ENCODE measurements around the gene SDHA.
"Not testable (repeated sequence)": the region's sequence is repeated elsewhere in the genome, so short reads cannot be mapped to it uniquely, and the experiment has no call there.

The SDHA gene

DNA sequence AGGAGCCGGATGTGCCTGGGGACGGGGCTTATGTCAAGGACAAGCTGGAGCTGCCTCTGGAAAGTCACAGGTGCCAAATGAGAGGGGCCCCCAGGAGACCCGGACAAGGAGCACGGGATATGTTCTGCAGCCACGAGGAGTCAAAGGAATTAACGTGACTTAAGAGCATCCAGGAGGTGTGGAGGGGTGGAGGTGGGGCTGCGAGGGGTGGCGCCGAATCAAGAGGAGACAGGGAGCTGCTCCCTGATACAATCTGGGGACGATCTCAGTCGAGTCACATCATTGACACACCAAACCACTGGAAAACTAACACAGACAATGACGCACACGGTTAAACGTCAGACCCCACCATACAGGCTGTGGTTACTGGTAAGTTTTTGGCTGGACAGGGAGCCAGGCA is 10.5 kb upstream of the SDHA start:
- no peak overlapping the region for H3K4me2 ChIP-seq (ENCODE audit: low read depth, low read length, poor library complexity, severe bottlenecking)
- H3K9me3 ChIP-seq (ENCODE audit: insufficient read depth, low read length), result no peaks in the 10 kb centered on the region
- no peaks in the 10 kb centered on the region for H3K27me3 ChIP-seq (ENCODE audit: low read length)
- H3K27ac ChIP-seq (ENCODE audit: low read depth, low read length), result no peak overlapping the region
- H3K36me3 ChIP-seq (ENCODE audit: low read length), result 0 out of 2 replicates have a peak, but pooled peaks cover 2% of the 10 kb centered on the region
- no peaks in the 10 kb centered on the region for H3F3A ChIP-seq (ENCODE audit: insufficient read depth)
- H2AFZ ChIP-seq (ENCODE audit: low read depth, low read length, severe bottlenecking), result no peak overlapping the region
- no peak overlapping the region for H3K9ac ChIP-seq (ENCODE audit: low read length)
- 0 out of 2 replicates have a peak, but pooled peaks cover 8% of the 10 kb centered on the region for H4K20me1 ChIP-seq (ENCODE audit: low read depth, low read length)
- TF ChIP-seq, protein P1, sequence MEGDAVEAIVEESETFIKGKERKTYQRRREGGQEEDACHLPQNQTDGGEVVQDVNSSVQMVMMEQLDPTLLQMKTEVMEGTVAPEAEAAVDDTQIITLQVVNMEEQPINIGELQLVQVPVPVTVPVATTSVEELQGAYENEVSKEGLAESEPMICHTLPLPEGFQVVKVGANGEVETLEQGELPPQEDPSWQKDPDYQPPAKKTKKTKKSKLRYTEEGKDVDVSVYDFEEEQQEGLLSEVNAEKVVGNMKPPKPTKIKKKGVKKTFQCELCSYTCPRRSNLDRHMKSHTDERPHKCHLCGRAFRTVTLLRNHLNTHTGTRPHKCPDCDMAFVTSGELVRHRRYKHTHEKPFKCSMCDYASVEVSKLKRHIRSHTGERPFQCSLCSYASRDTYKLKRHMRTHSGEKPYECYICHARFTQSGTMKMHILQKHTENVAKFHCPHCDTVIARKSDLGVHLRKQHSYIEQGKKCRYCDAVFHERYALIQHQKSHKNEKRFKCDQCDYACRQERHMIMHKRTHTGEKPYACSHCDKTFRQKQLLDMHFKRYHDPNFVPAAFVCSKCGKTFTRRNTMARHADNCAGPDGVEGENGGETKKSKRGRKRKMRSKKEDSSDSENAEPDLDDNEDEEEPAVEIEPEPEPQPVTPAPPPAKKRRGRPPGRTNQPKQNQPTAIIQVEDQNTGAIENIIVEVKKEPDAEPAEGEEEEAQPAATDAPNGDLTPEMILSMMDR (IDR thresholded peaks at IDR 0.05; ENCODE audit: insufficient read depth, low read length, poor library complexity, severe bottlenecking), result no peak
- no peak for TF ChIP-seq EZH2phosphoT487 (conservative IDR thresholded peaks at IDR 0.05; ENCODE audit: low read length)
- H3K79me2 ChIP-seq (ENCODE audit: insufficient read depth, low read length), result peaks cover 36% of the 10 kb centered on the region
- H3K9me2 ChIP-seq (replicated peaks; ENCODE audit: insufficient read depth, low read length), result no peaks in the 10 kb centered on the region
- H3K4me3 ChIP-seq (ENCODE audit: insufficient read depth, low read length, poor library complexity, severe bottlenecking), result no peak overlapping the region

DNA sequence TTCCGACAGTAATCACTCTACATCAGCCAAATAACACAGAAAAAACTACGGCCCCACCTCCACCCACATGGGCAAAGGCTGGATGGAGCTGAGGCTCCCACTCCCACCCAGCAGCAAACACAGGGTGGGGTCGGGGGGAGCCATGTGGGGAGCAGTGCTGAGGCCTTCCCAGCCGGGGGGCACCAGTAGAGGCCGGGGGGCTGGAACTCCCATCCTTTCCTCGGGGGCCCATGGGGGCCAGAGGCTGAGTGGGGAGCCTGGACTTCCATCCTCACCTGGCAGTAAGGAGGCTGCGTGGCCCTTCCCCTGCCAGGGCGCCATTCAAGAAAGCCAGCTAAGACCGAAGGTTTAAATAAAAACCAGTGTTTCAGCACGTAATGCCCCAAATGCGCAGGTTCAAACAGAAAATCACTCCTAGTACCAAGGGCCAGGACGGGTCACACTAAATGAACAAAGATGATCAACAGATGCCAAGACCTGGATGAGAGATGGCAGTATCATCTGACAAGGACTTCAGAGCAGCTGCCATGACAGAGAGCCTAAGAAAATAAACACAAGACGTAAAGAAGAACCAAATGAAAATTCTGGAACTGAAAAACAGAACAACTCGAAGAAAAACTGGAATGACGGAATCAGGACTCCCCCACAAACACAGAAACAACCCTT is 9.5 kb upstream of the SDHA start:
- H3K9me2 ChIP-seq (replicated peaks; ENCODE audit: insufficient read depth, low read length), result no peaks in the 10 kb centered on the region
- no peak overlapping the region for H3K4me2 ChIP-seq (ENCODE audit: low read depth, low read length, poor library complexity, severe bottlenecking)
- no peak overlapping the region for H3K27ac ChIP-seq (ENCODE audit: low read depth, low read length)
- no peak overlapping the region for H3K9ac ChIP-seq (ENCODE audit: low read length)
- H3F3A ChIP-seq (ENCODE audit: insufficient read depth), result no peaks in the 10 kb centered on the region
- peaks cover 38% of the 10 kb centered on the region for H3K79me2 ChIP-seq (ENCODE audit: insufficient read depth, low read length)
- H3K4me3 ChIP-seq (ENCODE audit: insufficient read depth, low read length, poor library complexity, severe bottlenecking), result no peak overlapping the region
- 0 out of 2 replicates have a peak, but pooled peaks cover 2% of the 10 kb centered on the region for H3K36me3 ChIP-seq (ENCODE audit: low read length)
- H3K27me3 ChIP-seq (ENCODE audit: low read length), result no peaks in the 10 kb centered on the region
- no peaks in the 10 kb centered on the region for H3K9me3 ChIP-seq (ENCODE audit: insufficient read depth, low read length)
- TF ChIP-seq, protein P1 (IDR thresholded peaks at IDR 0.05; ENCODE audit: insufficient read depth, low read length, poor library complexity, severe bottlenecking), result no peak
- no peak for TF ChIP-seq EZH2phosphoT487 (conservative IDR thresholded peaks at IDR 0.05; ENCODE audit: low read length)
- no peak overlapping the region for H2AFZ ChIP-seq (ENCODE audit: low read depth, low read length, severe bottlenecking)
- H4K20me1 ChIP-seq (ENCODE audit: low read depth, low read length), result 0 out of 2 replicates have a peak, but pooled peaks cover 8% of the 10 kb centered on the region

DNA sequence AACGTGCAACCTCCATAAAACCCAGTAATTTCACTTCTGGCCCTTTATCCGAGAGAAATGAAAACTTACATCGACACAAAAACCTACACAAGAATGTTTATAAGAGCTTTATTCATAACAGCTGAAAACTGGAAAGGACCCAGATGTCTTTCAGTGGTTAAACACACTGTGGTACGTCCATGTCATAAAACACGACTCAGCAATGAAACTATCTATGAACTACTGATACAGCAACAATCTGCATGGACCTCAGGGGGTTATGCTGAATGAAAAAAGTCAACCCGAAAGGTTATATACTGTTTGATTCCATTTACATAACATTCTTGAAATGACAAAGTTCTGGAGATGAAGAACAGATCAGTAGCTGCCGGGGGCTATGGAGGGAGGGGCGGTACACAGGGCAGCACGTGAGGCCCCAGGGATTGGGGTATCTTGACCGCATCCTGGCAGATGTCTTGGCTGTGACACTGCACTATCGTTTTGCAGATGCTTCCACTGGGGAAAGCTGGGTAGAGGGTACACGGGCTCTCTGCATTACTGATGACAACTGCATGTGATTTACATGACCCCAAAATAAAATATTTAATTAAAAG is 4.2 kb upstream of the SDHA start:
- Histone ChIP-seq H2AFZ (ENCODE audit: low read depth, low read length, severe bottlenecking) (no peak overlapping the region), H3K36me3 (ENCODE audit: low read length) (no peaks in the 10 kb centered on the region), H3K27ac (ENCODE audit: low read depth, low read length) (no peak overlapping the region), H3K4me2 (ENCODE audit: low read depth, low read length, poor library complexity, severe bottlenecking) (no peak overlapping the region), H3K9ac (ENCODE audit: low read length) (no peak overlapping the region), H3K27me3 (ENCODE audit: low read length) (no peaks in the 10 kb centered on the region), H3K9me3 (ENCODE audit: insufficient read depth, low read length) (no peaks in the 10 kb centered on the region), H3K9me2 (replicated peaks; ENCODE audit: insufficient read depth, low read length) (no peaks in the 10 kb centered on the region), H3K79me2 (ENCODE audit: insufficient read depth, low read length) (peaks cover 44% of the 10 kb centered on the region), H3F3A (ENCODE audit: insufficient read depth) (no peaks in the 10 kb centered on the region), H3K4me3 (ENCODE audit: insufficient read depth, low read length, poor library complexity, severe bottlenecking) (no peak overlapping the region), H4K20me1 (ENCODE audit: low read depth, low read length) (no peaks in the 10 kb centered on the region)
- TF ChIP-seq, protein P1 (IDR thresholded peaks at IDR 0.05; ENCODE audit: insufficient read depth, low read length, poor library complexity, severe bottlenecking), result no peak
- TF ChIP-seq EZH2phosphoT487 (conservative IDR thresholded peaks at IDR 0.05; ENCODE audit: low read length), result no peak

DNA sequence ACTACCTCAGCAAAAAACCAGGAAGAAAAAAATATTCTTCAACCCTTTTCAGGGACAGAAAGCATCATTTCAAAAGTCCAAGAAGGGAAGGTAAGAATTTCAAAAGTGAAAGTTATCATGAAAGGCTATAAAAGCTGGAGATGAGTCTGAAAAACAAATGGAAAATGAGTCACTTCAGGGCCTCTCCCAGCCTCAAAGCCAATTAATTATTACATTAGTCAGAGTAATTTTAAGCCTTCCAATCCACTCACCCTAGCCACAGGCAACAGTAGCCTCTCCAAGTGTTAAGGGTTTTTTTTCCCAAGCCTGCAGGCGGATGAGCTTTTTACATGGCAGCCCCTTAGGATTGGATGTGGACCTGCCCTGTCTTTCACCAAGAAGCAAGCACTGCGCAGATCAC is 2.9 kb upstream of the SDHA start:
- not testable (repeated sequence) for H3K9ac ChIP-seq (ENCODE audit: low read length); H3K9me2 ChIP-seq (replicated peaks; ENCODE audit: insufficient read depth, low read length); H3K4me2 ChIP-seq (ENCODE audit: low read depth, low read length, poor library complexity, severe bottlenecking); H3K4me3 ChIP-seq (ENCODE audit: insufficient read depth, low read length, poor library complexity, severe bottlenecking); H3K36me3 ChIP-seq (ENCODE audit: low read length); H2AFZ ChIP-seq (ENCODE audit: low read depth, low read length, severe bottlenecking); H3K27me3 ChIP-seq (ENCODE audit: low read length); H3F3A ChIP-seq (ENCODE audit: insufficient read depth); H3K9me3 ChIP-seq (ENCODE audit: insufficient read depth, low read length); H3K27ac ChIP-seq (ENCODE audit: low read depth, low read length)
- Histone ChIP-seq H4K20me1 (ENCODE audit: low read depth, low read length) (peaks cover 10% of the 10 kb centered on the region; the same call in 1 of the 2 replicates), H3K79me2 (ENCODE audit: insufficient read depth, low read length) (peaks cover 48% of the 10 kb centered on the region)

DNA sequence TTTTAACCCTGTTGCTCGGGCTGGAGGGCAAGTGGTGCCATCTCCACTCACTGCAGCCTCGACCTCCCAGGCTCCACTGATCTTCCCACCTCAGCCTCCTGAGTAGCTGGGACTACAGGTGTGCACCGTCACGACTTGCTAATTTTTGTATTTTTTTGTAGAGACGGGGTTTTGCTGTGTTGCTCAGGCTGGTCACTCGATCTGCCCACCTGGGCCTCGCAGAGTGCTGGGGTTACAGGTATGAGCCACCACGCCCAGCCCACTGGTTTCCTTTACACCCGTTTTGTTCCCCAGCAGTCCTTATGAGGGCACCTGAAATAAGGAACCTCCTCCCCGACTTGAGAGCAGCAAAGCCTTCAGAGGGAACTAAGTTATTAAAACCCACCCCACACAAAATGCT is 2.0 kb upstream of the SDHA start:
- not testable (repeated sequence) for H3K36me3 ChIP-seq (ENCODE audit: low read length); H3K9me3 ChIP-seq (ENCODE audit: insufficient read depth, low read length); H3K27ac ChIP-seq (ENCODE audit: low read depth, low read length); H3F3A ChIP-seq (ENCODE audit: insufficient read depth); H3K9me2 ChIP-seq (replicated peaks; ENCODE audit: insufficient read depth, low read length); H3K27me3 ChIP-seq (ENCODE audit: low read length); H3K4me3 ChIP-seq (ENCODE audit: insufficient read depth, low read length, poor library complexity, severe bottlenecking); H2AFZ ChIP-seq (ENCODE audit: low read depth, low read length, severe bottlenecking); H3K9ac ChIP-seq (ENCODE audit: low read length); H3K4me2 ChIP-seq (ENCODE audit: low read depth, low read length, poor library complexity, severe bottlenecking)
- H4K20me1 ChIP-seq (ENCODE audit: low read depth, low read length), result peaks cover 12% of the 10 kb centered on the region; the same call in 1 of the 2 replicates
- peaks cover 54% of the 10 kb centered on the region for H3K79me2 ChIP-seq (ENCODE audit: insufficient read depth, low read length)

All from SU-DHL-6 (cell line).